Transverse colon (tissue), 4 donors: ENCODE data around the gene UNC5B. TPM values are rescaled to one million over a fixed set of nuclear protein-coding genes. Genes with fewer than 3 reads are reported as not detected.

Source experiments
- DNase-seq: peaks from one replicate; pipeline ENCODE4 v3.0.0-alpha.2; 2019
- H3K27ac ChIP-seq, 4 donors: fragments of 200-600 bp; sonication (generic); 2 replicates each; pipeline ENCODE4 v1.5.1; 2016 to 2018; ENCODE audit warnings: inconsistent platforms in 4 of 4
- H3K27me3 ChIP-seq: fragments of 200-600 bp; sonication (generic); 2 replicates; pipeline ENCODE4 v1.5.1; 2017; ENCODE audit warnings: inconsistent platforms
- H3K36me3 ChIP-seq, 4 donors: fragments of 200-600 bp; sonication (generic); 2 replicates each; pipeline ENCODE4 v1.5.1; 2017 to 2019; ENCODE audit warnings: inconsistent platforms in 4 of 4
- H3K4me1 ChIP-seq, 4 donors: fragments of 200-600 bp; sonication (generic); 2 replicates each; pipeline ENCODE4 v1.5.1; 2017 to 2020; ENCODE audit warnings: inconsistent platforms in 4 of 4
- H3K4me3 ChIP-seq, 4 donors: fragments of 200-600 bp; sonication (generic); 1 replicate in 1 of 4; 2 replicates in 3 of 4; pipeline versions ENCODE4 v1.5.1 to v1.6.1; 2017 to 2019; ENCODE audit warnings: inconsistent platforms in 4 of 4
- H3K9me3 ChIP-seq, 2 donors: fragments of 200-600 bp; sonication (generic); 2 replicates each; pipeline ENCODE4 v1.5.1; 2017 to 2019; ENCODE audit warnings: inconsistent platforms in 2 of 2
- CTCF ChIP-seq, 5 experiments: fragments of 200-600 bp in 3 of 5; fragments of 450-650 bp in 2 of 5; sonication (generic) in 3 of 5; IDR thresholded peaks; 1 replicate in 2 of 5; 2 replicates in 3 of 5; pipeline ENCODE4 v1.5.1; 2016 to 2017; ENCODE audit warnings: antibody characterized with exemption in 5 of 5, inconsistent platforms in 3 of 5, mild to moderate bottlenecking in 2 of 5, moderate library complexity in 1 of 5
- EP300 ChIP-seq: sonication (generic); formaldehyde crosslinking; IDR thresholded peaks from one replicate; pipeline ENCODE4 v1.6.1; 2017; ENCODE audit warnings: antibody characterized with exemption, low read depth
- POLR2A ChIP-seq: fragments of 450-650 bp; IDR thresholded peaks from one replicate; pipeline ENCODE4 v1.6.1; 2016; ENCODE audit warnings: antibody characterized with exemption, mild to moderate bottlenecking, moderate library complexity
- POLR2AphosphoS5 ChIP-seq, 3 donors: sonication (generic); formaldehyde crosslinking; IDR thresholded peaks; one replicate each; pipeline ENCODE4 v1.6.1; 2016; ENCODE audit warnings: antibody characterized with exemption in 3 of 3
- WGBS, 2 donors: methylation state at CpG; one replicate each; pipeline ENCODE4 v1.1.5; 2018; ENCODE audit warnings: low coverage in 1 of 2; 5-methylcytosine and 5-hydroxymethylcytosine counted together
- in situ Hi-C, 4 donors: fragments of 200-750 bp; cut with MboI; loops; one replicate each; pipeline versions ENCODE4 v1.15.0 to v1.15.1; 2017; ENCODE audit warnings: low sequenced_read_pairs in 3 of 4, low pct_ligation_motif_present in 1 of 4, low pct_unique_long_range_greater_than_20kb in 1 of 4
- intact Hi-C: fragments of 100-400 bp; cut with DNase I; formaldehyde crosslinking; loops from one replicate; pipeline ENCODE4 v1.15.1; 2023; ENCODE audit warnings: low total_unique reads
- total RNA-seq, 4 donors: library from RNA; depleted of rRNA; stranded (reverse); fragments of >200 nt; gene quantifications; one replicate each; pipeline ENCODE4 v1.1.0, GENCODE V29; 2016

UNC5B gene
- total RNA-seq, 4 donors from 2014 or later = 12.3 to 74.1 (median 41.2) TPM

GRCh38 chr10:71178880-71179279 lies 33.5 kb upstream of the UNC5B start:
- TF ChIP-seq CTCF (IDR thresholded peaks at IDR 0.05) (no peak), POLR2A (no peak), POLR2AphosphoS5 (IDR thresholded peaks at IDR 0.05) (no peak), EP300 (no peak)
- H3K27ac ChIP-seq = no peak overlapping the region
- in situ Hi-C loops = loop anchor here in 1 of 4 donors (25.0 kb wide), 1 partner anchor 242 kb away; no protein-coding TSS in a partner anchor
- intact Hi-C loops = no loop called here
- H3K9me3 ChIP-seq = no peaks in the 10 kb centered on the region
- DNase-seq = no peak
- H3K4me3 ChIP-seq = no peak overlapping the region
- no peaks in the 10 kb centered on the region for H3K4me1 ChIP-seq
- no peaks in the 10 kb centered on the region for H3K27me3 ChIP-seq
- no peaks in the 10 kb centered on the region for H3K36me3 ChIP-seq
- 86 to 100% methylated on average over 2 to 3 of the region's 3 CpGs for WGBS, 2 donors

- 94% methylated on average over 3 of the region's 3 CpGs; no CpG with 5 or more reads in 1 of the 2 donors for WGBS, 2 donors
- no peak overlapping the region for H3K4me3 ChIP-seq
- no peaks in the 10 kb centered on the region for H3K9me3 ChIP-seq
- H3K36me3 ChIP-seq = no peaks in the 10 kb centered on the region
- intact Hi-C loops (no loop called here), in situ Hi-C loops (loop anchor here in 1 of 4 donors (25.0 kb wide), 1 partner anchor 242 kb away; no protein-coding TSS in a partner anchor)
- TF ChIP-seq CTCF (IDR thresholded peaks at IDR 0.05) (no peak), EP300 (no peak), POLR2AphosphoS5 (IDR thresholded peaks at IDR 0.05) (no peak), POLR2A (no peak)
- H3K27me3 ChIP-seq = no peaks in the 10 kb centered on the region
- H3K4me1 ChIP-seq = no peaks in the 10 kb centered on the region
- H3K27ac ChIP-seq = no peak overlapping the region
- no peak for DNase-seq
Measured at GRCh38 chr10:71179382-71179781, 33.0 kb upstream of the UNC5B start.

- Histone ChIP-seq H3K27ac (no peak overlapping the region), H3K4me3 (no peak overlapping the region), H3K36me3 (no peaks in the 10 kb centered on the region), H3K9me3 (no peaks in the 10 kb centered on the region), H3K4me1 (no peaks in the 10 kb centered on the region), H3K27me3 (no peaks in the 10 kb centered on the region)
- in situ Hi-C loops = loop anchor here in 1 of 4 donors (25.0 kb wide), 1 partner anchor 247 kb away; no protein-coding TSS in a partner anchor
- TF ChIP-seq CTCF (IDR thresholded peaks at IDR 0.05) = no peak
- TF ChIP-seq POLR2AphosphoS5 (IDR thresholded peaks at IDR 0.05) = no peak
- TF ChIP-seq EP300 = no peak
- TF ChIP-seq POLR2A = no peak
- DNase-seq = no peak
- intact Hi-C loops = no loop called here
- WGBS, 2 donors = 80 to 83% methylated on average over 1 to 6 of the region's 6 CpGs
Measured at GRCh38 chr10:71184421-71184820, 27.9 kb upstream of the UNC5B start.

- Histone ChIP-seq H3K4me3 (no peak overlapping the region), H3K4me1 (no peaks in the 10 kb centered on the region), H3K27me3 (peaks cover 3% of the 10 kb centered on the region), H3K27ac (no peak overlapping the region), H3K9me3 (no peaks in the 10 kb centered on the region), H3K36me3 (no peaks in the 10 kb centered on the region)
- intact Hi-C loops = no loop called here
- DNase-seq = no peak
- 79 to 80% methylated on average over 1 to 4 of the region's 4 CpGs for WGBS, 2 donors
- TF ChIP-seq EP300 (no peak), CTCF (IDR thresholded peaks at IDR 0.05) (no peak), POLR2AphosphoS5 (IDR thresholded peaks at IDR 0.05) (no peak), POLR2A (no peak)
- in situ Hi-C loops = loop anchor here in 1 of 4 donors (25.0 kb wide), 1 partner anchor 248 kb away; no protein-coding TSS in a partner anchor
Measured at GRCh38 chr10:71185209-71185608, 27.2 kb upstream of the UNC5B start.
